Stimulated activated CD4-positive, alpha-beta T cell treated with anti-CD3 and anti-CD28 coated beads, Interleukin-2, amount 100 ng/mL, for 48 hours (primary cell): ENCODE data around the gene KLHL12.
"Not testable (repeated sequence)": the region's sequence is repeated elsewhere in the genome, so short reads cannot be mapped to it uniquely, and the experiment has no call there.

Experiments used
- DNase-seq, 2 donors: peaks; one replicate each; pipeline ENCODE4 v3.0.0-alpha.2; 2020

Gene KLHL12

GRCh38 chr1:202945483-202945882 lies 18.4 kb upstream of the KLHL12 start:
- DNase-seq = no peak

- no peak for DNase-seq
Measured at GRCh38 chr1:202944438-202944921, 17.4 kb upstream of the KLHL12 start.

DNA sequence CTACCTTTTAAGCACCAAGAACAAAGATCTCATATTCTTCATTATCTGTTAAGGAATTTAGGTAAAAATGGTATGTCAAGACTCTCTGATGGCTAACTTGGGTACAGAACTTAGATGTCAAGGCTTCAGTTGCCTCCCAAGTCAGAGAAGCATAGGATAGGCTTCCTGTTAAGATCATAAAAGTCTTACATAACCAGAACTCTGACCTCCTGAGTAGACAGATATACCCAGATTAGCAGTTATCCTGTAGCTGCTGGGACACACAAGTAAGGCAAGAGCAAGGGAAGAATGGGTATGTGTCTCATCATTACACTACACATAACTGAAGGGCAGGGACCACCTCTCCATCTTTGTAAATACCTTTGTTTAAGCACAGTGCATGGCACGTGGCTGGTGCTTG lies 15.4 kb upstream of the KLHL12 start:
- no peak for DNase-seq

GRCh38 chr1:202941372-202941771 lies 14.3 kb upstream of the KLHL12 start:
- DNase-seq = no peak

DNA sequence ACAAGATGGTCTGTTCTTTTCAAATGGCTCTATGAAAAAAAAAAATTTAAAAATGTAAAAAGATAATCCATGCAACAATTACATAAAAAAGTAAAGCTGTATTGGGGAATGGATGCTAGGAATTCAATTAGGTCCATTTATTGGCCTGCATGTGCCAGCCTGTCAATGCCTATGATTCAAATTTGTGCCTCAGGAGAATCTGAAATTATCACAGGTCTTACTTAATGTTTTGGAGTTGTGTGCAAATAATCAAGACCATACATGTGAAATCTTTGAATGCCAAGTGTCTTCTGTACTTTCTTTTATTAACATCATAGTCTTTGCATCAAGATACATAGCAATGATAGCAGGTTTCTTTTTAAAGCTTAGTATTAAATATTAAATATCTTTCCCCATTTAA lies 13.5 kb upstream of the KLHL12 start:
- no peak for DNase-seq

DNA sequence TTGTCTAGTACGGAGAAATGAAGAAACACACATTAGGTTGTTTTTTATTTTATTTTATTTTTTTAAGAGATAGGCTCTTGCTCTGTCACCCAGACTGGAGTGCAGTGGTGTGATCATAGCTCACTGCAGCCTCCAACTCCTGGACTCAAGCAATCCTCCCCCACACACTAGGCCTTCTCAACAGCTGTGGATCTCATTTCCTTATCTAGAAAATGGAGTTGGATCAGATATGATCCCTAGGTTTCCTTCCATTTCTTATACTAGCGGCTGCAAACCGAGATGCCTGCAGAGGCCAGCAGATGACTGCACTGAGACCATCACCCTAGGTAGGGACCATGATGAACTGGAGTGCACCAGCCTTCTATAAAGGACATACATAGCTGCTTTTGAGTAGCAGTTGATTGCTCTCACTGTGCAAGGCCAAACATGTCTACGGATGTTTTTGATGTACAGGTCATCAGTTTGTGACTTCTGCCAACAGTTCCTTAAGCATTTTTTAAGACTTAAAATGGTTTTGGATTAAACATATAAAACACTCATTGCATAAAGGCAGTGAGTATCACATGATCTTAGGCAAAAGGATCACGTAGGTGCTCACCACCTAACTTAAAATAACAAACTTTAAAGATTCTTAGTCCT lies 11.4 kb upstream of the KLHL12 start:
- DNase-seq = no peak

GRCh38 chr1:202936409-202936808 lies 9.4 kb upstream of the KLHL12 start:
- not testable (repeated sequence) for DNase-seq

GRCh38 chr1:202935844-202936243 lies 8.8 kb upstream of the KLHL12 start:
- no peak for DNase-seq

- no peak for DNase-seq
Measured at GRCh38 chr1:202934755-202935154, 7.7 kb upstream of the KLHL12 start.

- no peak for DNase-seq
Measured at GRCh38 chr1:202932476-202932875, 5.4 kb upstream of the KLHL12 start.

DNA sequence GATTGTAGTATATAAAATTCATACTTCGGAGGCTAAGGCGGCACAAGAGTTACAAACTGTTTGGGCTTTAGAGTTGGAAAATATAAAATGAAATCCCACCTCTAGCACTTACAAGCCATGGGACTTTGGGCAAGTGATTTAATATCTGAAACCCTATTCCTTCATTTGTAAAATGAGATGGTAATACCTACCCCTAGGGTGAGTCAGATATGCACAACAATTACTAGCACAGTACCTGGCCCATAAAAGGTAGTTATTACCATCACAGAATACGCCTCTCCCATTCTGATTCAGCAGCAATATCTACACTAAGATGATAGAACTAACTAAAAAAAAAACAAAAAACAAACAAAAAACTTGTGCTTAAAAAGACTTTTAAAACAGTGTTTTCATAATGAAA lies 3.5 kb downstream of the KLHL12 start:
- DNase-seq = no peak

DNA sequence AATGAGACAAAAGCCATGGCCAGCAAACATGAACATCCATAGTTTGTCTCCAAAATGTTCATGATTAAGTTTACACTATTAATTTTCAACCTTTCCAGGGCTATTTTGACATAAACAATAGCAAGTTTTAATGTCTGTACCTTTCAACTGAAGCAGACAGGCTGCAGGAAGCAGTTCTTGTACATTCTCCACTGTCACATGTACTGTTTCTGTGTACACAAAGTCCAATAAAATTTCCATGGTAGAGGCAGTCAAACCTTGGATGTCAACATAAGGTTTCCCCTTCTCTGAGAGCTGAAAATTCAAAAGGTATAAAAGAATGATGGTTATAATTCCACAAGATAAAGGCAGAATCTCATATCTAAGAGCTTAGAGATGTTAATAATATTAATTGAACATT lies 7.4 kb downstream of the KLHL12 start:
- no peak for DNase-seq

DNA sequence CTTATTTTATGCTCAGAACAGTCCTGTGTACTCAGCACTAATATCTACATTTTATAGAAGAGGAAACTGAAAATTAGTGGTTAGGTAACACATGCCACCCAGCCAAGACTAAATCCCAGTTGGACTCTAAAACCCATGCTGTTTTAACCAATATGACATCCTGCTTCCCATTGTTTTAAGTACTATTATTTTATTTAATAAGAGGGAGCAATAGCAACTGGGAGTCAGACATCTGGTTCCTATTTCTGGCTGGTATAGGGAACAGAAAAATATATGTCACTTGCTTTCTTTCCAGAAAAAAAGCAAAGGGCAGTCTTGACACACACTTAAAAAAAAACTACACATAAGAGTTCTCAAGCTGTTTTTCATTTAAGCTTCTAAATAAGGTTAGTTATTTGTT lies 11.9 kb downstream of the KLHL12 start:
- no peak for DNase-seq

DNA sequence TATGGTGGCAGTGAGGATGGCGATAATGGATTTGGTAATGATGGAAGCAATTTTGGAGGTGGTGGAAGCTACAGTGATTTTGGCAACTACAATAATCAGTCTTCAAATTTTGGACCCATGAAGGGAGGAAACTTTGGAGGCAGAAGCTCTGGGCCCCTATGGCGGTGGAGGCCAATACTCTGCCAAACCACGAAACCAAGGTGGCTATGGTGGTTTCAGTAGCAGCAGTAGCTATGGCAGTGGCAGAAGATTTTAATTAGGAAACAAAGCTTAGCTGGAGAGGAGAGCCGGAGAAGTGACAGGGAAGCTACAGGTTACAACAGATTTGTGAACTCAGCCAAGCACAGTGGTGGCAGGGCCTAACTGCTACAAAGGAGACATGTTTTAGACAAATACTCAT lies 14.6 kb downstream of the KLHL12 start:
- not testable (repeated sequence) for DNase-seq

- no peak for DNase-seq
Measured at GRCh38 chr1:202909494-202909893, 17.5 kb downstream of the KLHL12 start.

DNA sequence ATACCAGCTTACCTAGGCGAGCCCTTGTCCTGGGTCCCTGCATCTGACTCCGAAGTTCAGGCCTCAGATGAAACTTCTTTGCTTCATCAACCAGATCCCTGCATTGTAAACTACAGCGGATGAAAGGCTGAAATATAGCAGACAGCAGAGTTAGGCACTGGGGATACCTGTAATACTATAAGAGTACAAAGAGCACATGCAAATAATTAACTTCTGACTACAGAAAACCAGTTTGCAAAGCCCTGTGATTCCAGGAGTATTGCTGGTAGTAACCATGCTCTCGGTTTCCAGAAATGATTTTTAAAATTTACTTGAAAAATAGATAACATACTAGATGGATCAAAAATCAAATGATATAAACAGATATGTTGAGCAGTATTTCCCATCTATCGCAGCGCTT lies 18.0 kb downstream of the KLHL12 start:
- DNase-seq = no peak

- no peak for DNase-seq
Measured at GRCh38 chr1:202905331-202905730, 21.7 kb downstream of the KLHL12 start.

DNA sequence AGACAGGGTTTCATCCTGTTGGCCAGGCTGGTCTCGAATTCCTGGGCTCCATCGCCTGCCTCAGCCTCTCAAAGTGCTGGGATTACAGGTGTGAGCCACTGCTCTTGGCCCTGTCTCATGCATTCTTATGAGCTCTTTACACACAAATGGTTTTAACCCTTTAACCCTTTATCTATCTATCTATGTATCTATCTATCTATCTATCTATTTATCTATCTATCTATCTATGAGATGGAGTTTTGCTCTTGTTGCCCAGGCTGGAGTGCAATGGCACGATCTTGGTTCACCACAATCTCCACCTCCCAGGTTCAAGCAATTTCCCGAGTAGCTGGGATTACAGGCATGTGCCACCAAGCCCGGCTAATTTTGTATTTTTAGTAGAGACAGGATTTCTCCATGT lies 23.2 kb downstream of the KLHL12 start:
- DNase-seq = not testable (repeated sequence)

DNA sequence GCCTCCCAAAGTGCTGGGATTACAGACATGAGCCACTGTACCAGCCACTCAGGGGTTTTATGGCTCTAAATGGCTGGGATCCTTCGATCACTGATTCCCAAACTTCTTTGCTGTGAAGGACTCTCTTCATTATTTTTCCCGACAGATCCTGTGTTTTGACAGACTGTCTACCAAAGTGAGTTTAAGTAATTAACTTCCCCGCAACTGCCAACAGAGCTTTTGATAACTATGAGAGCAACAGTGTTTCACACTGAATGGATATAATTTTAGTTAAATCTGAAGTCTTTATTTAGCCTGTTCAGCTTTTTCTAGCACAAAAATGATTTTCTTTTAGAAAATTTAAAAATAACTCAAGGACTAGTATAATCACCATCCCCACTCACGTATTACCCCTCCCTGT lies 25.5 kb downstream of the KLHL12 start:
- no peak for DNase-seq

GRCh38 chr1:202892501-202892900 lies 34.5 kb downstream of the KLHL12 start:
- DNase-seq = no peak

GRCh38 chr1:202890392-202890791 lies 36.6 kb downstream of the KLHL12 start:
- no peak for DNase-seq

DNA sequence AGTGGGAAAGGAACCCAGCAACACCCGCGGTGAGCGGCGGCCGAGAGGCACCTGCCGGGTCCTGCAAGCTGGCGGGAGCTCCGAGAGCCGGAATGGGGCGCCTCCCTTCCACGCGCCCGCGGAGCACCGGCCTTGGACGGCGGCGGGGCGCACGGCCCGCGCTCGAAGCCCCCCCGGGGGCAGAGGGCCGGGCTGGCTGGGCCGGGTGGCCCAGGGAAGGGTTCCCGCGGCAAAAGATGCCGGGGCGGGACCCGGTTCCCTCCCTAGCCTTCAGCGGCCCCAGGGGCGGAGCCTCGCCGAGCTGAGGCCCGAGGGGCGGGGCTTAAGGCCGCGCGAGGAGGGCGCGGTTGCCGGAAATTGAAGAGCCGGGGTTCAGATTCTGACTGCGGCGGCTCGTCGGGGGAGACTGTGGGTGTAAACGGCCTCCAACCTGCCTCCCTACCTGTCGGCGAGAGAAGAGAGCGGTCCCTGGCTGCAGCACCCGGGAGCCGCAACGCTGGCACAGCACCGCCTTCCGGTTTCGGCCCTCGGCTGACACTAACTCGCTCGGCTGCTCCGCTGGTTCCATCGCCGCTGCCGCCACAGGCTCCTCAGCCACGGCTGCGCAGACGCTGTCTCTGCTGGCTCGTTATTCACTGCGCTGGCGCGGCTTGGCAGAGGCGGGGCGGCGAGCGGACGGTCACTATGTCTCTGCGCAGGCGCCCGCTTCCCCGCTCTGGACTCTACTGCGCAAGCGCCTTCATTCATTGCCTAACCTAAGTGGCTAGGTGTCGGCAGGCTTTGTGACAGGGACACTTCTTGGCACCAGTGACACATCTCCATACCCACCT lies 38.3 kb downstream of the KLHL12 start, which contains the start of gene RABIF:
Gene RABIF (minus strand): TSS at position 619 of the 830 bp plus-strand sequence. CDS start 51 bp downstream, at position 568.
- DNase-seq = peak; percentile 94 to 95

GRCh38 chr1:202888221-202888530 lies 38.9 kb downstream of the KLHL12 start:
- DNase-seq = no peak

DNA sequence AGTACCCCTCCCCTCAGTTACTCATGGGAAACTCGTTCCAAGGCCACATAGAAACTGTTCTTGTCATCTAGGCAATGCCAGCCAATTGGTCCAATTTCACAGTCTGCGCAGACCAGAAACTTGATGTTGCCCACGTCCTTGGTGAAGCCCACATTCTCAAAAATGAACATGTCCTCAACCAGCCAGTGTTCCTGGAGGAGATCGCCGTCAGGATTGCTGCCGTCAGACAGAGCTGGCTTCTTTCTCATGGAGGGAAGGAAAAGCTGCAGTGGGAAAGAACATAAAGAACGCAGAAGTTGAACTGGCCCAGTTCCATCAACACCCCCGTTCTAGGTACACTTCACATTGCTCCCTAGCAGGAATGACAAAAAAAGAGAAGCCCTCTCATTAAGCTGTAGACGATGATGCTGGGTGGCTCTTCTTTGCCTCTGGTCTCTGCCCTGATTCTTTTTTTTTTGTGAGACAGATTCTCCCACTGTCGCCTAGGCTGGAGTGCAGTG lies 46.0 kb downstream of the KLHL12 start:
- no peak for DNase-seq
